Measurements from ENCODE around the gene INF2.
A peak's percentile ranks its signal among the peaks of the same experiment; 100 is the strongest.

GRCh38 chr14:104708606-104709268 is 19.3 kb downstream of the INF2 start:
- peak in 2 of 3 experiments; percentile 96 to 97 for TF ChIP-seq CTCF (IDR thresholded peaks at IDR 0.05)
- no peak for TF ChIP-seq POLR2A (IDR thresholded peaks at IDR 0.05; ENCODE audit: low read depth)

All from esophagus muscularis mucosa (tissue), 3 donors.